HG02588 (cell line): ENCODE data around the gene DTD1.
A peak's percentile ranks its signal among the peaks of the same experiment; 100 is the strongest.
"Not testable (repeated sequence)": the region's sequence is repeated elsewhere in the genome, so short reads cannot be mapped to it uniquely, and the experiment has no call there.

ENCODE experiments used
- ATAC-seq: cut with Tn5 transposase; IDR thresholded peaks from one replicate; pipeline ENCODE4 v1.9.1; 2021; ENCODE audit warnings: mild to moderate bottlenecking, moderate library complexity; ENCODE audit not compliant: unreplicated experiment

Gene DTD1

DNA sequence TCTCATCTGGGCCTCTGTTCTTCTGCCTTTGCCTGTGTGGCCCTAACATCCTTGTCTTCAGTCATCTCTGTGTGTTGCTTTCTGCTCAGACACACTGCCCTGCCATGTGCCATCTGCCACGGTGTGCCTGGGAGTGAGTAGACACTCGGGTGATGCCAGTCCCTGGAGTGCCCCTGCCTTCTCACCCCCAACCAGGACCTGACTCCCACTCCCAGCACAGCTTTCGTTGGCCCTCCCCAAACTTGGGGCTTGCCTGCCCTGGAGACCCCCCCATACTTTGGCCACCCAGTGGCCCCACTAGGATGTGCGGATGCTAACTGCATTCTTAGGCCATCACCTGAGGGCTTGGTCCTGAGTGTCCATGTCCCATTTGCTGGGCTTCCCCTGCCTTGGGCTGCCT is 149.3 kb downstream of the DTD1 start:
- no peak for ATAC-seq

DNA sequence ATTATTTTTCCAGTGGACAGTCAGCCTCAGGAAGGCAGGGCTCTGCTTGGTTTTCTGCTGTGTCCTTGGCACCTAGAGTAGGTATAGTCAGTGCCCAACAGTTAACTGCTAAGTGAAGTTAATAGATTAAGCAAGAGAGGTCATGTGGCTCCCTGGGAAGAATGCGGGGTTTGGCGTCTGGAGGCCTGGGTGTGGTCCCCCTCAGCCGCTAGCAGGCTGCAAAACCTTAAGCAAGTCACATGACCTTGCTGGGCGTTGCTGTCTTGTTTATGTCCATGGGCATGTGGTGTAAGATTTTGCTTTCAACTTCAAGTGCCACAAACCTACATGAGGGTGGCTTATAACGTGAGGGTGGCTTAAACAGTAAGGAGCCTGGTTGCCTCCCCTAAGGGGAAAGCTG is 150.2 kb downstream of the DTD1 start:
- no peak for ATAC-seq

DNA sequence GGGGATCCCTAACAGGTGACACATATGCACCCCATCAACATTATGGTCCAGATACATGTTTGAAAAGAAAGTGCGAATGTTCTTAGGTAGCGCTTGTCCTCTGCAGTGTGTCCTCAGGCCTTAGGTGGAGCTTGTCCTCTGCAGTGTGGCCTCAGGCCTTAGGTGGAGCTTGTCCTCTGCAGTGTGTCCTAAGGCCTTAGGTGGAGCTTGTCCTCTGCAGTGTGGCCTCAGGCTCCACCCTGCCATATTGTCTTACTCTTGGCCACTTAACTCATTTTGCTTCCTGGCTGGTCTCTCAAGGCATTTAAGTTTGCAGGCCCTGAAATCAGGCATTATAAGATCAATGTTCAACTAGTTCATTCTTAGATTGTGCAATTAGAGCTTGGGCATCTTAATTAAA is 151.0 kb downstream of the DTD1 start:
- ATAC-seq: no peak

DNA sequence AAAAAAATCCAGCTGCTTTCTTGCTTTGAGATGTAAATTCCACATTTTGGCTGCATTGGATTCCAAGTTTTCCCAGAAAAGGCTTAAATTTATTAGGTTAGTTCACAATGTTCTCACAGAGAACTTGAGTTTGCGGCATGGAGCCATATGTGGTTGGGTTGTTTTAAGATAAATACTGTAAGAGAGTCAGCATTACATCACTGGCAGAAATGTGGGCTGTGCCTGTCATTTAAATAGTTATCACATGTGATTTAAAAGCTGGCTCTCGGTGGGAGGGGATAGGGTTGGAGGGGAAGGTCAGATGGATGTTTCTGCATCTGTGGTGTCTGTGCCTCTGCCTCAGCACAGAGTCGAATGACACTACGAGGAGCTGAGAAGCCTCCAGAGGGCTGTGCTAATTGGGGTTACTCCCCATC is 151.9 kb downstream of the DTD1 start:
- no peak for ATAC-seq

DNA sequence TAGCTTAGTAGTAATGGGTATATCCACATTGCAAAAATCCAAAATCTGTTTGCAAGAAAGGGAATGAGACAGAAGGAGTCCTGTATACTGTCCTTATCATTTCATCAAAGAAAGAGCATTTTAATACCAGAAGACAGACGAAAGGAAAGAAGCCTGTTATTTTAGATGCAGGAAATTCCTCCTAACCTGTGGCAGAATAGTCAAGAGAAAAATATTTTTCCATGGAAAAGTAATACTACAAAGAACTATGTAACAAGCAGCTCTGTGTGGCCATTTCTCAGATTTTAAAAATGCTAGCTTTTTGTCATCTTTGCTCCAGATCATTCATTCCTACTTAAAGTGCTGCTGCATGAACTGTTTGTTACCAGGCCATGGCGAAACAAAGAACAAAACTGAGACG is 152.9 kb downstream of the DTD1 start:
- ATAC-seq: no peak

DNA sequence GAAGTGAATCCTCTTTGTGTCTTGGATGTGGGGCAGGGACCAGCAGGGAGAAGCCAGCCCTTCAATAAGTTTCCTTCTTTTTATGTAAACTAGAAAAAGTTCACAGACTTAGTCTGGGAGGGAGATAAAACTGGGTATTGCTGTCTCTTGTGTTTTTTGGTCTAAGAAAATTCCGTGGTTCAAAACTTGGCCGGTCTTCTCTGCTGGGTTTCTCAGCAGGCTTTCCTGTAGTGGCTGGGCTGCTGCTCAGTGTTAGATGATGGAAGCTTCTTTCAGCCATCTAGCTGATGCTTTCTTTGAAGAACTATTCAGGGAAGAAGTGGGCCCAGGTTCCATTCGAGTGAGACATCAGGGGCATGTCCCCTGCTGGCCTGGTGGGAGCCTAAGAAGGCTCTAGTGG is 155.0 kb downstream of the DTD1 start:
- ATAC-seq: no peak

DNA sequence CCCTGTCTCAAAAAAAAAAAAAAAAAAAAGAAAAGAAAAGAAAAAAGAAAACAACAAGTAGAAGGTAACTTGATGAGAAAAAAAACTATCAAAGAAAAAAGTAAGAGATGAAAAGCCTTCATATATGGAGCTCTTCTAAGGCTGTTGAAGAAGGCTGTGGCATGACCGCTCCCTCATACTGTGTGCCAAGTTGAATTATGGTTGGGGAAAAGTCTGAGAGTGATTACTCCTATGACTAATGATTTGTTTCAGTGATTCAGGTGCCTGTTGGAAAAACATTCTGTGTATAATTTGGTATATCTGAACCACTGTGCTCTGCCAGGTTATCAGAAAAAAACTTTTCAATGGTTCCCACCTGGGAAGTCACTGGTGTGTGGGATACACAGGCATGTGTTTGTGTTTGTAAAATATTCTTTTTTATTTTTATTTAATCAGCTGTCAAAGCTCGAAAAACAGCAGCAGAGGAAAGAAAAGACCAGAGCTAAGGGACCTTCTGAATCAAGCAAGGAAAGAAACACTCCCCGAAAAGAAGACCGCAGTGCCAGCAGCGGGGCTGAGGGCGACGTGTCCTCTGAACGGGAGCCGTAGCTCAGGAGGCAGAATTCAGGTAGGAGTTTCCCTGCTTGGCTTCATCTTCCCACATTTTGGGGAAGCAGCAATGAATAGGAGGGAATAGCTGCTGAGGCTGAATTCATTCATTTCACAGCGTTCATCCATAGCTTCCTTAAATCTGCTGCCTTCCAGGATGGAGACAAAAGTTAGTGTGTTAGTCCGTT is 156.0 kb downstream of the DTD1 start:
- ATAC-seq: no peak

DNA sequence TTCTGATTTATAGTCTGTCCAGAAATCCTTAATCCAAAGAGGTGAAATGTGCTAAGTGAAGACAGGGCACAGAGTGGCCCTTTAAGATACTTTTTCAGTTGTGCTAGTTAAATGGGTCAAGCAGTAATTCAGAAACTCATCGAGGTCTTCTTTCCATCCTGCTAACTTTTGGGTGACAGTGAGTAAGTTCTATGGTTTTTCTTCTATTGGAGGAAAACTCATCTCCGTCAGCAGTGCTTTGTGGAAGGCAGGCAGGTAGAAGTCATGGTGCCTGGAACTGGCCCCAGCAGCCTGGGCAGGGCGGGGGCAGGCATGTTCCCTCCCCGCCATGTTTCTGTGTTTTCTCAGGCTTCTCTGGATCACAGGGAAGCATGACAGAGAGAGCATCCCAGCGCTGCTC is 159.2 kb downstream of the DTD1 start:
- no peak for ATAC-seq

DNA sequence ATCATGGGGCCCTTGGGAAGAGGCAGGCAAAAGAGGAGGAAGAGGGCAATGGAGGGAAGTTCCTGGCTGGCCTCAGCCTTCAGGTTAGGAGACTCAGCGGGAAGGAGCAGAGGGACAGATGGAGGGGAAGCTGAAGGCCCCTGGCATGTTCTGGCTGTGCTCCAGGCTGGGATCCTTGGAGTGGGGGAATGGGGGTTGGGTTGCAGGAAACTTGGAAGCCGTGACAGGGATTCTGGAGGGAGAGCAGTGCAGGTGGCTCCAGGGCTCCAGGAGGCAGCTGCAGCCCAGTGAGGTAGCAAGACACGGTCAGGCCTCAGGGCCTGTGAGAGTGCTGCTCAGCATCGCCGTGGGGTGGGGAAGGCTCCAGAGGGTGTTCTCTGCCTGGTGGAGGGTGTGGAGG is 161.1 kb downstream of the DTD1 start:
- ATAC-seq: no peak

DNA sequence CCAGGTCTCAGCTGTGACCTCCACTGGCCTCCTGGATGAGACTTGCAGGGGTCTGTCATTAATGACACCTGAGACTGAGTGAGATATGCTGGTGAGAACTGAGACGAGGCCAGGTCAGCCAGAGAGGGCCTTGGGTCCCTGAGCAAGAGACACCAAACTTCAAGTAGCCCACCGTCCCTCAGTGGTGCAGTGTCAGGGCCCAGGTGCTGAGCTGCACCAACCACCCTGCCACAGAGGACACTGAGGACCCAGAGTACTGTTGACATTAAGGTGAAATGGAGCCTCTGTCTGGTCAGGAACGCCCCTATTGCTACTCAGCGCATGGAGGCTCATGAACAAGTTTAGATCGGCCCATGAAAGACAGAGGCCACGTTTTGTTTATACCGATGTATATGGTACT is 161.7 kb downstream of the DTD1 start:
- ATAC-seq: no peak

DNA sequence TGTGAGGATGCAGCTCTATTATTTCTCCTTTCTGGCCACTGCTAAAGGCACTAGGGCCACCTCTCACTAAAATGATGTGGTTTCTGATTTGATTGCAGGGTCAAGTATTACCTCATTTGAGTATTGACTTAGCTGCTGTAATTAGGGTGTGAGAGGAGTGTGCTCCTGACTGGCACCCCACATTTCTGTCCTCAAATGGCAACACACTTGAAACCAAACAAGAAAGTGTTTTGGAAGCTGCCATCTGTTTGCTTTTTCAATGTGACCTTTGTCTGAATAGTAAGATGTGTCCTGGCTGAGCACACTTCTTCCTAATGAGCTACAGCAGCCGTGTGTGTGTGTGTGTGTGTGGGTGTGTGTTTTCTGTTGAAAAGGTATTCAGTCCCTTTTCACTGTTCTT is 162.9 kb downstream of the DTD1 start:
- ATAC-seq: no peak

DNA sequence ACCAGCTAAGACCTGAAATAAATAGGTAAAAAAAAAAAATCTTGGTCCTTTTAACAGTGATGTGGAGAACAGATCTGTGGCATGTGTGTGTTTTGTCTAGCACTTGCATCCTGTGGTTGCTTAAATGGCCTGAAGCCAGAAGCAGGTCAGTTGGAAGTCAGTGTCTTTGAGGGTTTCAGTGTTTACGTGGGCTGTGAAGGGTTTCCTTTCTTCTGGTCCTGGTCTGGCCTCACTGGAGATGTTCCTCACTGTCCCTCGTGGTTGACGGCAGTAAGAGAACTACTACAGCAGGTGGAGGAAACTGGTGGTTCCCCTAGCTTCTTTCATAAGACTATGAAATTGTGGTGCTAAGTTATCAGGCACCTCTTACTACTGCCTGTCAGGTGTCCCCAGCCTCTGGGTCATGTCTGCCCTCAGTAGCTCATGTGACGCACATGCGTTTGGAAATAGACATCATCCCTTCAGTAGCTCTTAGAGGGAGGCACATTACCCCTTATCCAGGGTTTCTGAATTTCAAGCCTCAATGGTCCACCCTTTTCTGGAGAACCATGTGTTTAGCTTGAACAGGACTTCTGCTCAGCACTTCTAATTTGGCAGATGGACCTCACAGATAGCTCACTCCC is 166.3 kb downstream of the DTD1 start:
- peak; percentile 98 for ATAC-seq

DNA sequence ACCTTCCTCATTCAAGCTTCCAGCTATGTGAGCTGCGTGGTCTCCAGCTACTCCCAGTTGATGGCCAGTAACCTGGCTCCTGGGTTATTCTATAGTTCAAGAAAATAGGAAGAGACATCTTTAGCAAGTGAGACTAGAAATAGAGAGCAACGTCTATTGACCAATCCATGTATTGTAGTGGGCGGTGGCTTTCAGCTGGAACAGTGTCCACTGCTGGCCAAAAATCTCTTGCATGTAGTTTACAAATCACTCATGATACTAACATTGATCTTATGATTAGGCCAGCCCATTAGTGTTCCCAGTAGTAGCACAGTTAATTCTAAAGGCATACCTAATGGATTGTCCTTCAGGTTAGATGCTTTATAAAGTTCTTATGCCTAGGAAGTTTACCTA is 166.8 kb downstream of the DTD1 start:
- no peak for ATAC-seq

DNA sequence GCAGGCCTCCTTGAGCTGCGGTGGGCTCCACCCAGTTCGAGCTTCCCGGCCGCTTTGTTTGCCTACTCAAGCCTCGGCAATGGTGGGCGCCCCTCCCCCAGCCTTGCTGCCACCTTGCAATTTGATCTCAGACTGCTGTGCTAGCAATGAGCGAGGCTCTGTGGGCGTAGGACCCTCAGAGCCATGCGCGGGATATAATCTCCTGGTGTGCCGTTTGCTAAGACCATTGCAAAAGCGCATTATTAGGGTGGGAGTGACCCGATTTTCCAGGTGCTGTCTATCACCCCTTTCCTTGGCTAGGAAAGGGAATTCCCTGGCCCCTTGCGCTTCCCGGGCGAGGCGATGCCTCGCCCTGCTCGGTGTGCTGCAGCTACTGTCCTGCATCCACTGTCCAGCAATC is 173.0 kb downstream of the DTD1 start:
- not testable (repeated sequence) for ATAC-seq

DNA sequence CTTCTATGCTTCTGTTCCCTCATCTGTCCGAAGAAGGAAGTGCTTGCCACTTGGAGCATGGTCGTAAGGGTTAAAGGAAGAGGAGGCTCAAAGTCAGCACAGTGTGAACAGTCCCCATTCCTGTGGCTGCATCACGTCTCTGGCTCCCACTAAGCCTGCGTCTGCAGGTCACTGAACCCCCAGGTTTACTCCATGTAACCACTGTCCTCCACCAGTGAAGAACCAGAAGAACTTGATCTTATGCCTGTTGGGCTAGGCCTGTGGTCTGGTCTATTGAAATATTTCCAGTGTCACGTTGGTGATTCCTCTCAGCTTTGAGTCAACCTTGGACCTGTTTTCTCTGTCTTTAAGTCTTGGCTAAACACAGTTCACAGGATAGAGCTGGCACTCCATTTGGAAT is 179.8 kb downstream of the DTD1 start:
- no peak for ATAC-seq

DNA sequence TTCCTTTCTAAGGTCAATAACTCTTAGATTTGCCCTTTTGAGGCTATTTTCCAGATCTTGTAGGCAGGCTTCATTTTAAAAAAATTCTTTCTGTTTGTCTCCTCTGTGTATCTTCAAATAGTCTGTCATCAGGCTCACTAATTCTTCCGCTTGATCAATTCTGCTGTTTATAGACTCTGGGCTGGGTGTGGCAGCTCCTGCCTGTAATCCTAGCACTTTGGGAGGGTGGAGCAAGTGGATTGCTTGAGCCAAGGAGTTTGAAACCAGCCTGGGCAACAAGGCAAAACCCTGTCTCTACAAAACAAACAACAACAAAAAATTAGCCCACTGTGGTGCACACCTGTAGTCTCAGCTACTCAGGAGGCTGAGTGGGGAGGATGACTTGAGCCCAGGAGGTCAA is 185.7 kb downstream of the DTD1 start:
- no peak for ATAC-seq

DNA sequence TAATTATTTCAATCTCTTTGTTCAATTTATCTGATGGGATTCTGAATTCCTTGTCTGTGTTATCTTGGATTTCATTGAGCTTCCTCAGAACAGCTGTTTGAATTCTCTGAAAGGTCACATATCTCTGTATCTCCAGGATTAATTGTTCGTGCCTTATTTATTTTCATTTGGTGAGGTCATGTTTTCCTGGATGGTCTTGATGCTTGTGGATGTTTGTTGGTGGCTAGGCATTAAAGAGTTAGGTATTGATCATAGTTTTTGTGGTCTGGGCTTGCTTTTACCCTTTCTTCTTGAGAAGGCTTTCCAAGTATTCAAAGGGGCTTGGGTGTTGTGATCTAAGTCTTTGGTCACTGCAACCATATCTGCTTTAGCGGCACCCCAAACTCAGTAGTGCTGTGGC is 186.4 kb downstream of the DTD1 start:
- no peak for ATAC-seq

DNA sequence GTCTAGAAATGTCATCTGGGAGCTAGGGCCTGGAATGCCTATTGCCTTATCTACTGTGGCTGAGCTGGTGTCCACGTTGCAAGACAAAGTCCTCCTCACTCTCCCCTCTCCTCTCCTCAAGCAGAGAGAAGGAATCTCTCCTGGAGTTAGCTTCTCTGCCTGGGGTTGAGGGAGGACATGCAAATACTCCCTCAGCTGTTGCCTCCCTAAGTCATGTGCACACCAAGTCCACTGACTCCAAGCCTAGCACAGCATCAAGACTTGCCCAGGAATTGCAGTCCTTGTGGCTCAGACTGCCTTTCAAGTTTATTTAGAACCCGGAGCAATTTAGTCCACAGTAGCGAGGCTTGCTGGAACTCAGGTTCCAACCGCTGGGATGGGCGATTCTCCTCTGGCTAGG is 187.8 kb downstream of the DTD1 start:
- no peak for ATAC-seq

DNA sequence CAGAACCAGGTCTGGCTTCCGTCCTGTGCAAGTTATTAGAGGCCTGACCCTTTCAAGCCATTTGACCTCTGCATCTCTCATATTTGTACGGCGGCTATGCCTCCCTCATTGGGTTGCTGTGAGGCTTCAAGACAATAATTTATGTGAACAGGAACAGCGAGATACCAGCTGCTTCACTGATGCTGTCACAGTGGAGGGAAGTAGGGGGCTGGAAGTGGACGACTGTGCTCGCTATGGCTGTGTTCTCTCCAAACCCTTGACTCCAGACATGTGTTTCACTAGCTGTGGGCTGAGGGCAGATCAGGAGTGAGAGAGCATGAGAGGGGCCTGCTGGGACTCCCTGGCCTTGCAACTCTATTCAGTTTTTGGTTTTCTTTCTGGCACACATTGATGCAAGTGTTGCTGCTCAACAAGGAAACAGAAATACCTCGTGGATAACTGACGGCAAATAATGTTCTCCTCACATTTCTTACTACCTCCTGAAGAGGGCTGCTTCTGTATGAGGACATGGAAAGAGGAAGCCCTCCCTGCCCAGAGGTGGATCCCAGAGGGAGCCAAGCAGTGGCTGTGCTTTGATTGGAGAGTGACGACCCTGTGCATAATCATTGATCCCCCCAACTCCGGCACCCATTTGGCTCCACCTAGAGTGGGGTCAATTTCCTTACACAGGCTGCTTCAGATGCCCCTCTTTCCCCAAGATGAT is 191.0 kb downstream of the DTD1 start:
- no peak for ATAC-seq

DNA sequence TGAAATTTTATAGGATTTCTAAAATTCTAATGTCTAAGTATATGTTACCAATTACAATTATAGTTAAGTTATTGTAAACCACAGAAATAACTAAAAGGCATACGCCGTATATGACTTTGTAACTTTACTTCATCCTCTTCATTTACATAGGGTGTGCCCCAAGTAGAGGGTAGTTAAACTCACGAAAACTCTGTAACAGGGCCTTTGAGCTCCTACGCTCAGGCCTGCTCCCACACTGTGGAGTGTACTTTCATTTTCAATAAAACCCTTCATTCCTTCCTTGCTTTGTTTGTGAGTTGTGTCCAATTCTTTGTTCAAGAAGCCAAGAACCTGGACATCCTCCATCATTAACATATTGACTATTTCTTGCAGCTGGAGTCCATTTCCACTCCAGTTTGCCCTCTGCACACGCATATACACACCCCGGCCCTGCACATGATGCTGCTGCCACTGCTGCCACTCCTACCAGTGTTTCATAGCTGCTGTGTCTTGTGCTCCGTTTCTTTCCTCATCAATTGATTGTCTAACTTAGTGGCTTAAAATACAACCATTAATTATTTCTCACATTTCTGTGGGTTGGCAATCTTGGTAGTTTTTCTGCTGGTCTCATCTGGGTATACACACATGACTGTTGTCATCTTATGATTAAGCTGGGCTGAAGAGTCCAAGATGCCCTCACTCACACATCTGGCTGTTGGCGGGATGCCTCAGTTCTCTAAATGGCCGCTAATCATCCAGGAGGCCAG is 192.7 kb downstream of the DTD1 start:
- no peak for ATAC-seq

DNA sequence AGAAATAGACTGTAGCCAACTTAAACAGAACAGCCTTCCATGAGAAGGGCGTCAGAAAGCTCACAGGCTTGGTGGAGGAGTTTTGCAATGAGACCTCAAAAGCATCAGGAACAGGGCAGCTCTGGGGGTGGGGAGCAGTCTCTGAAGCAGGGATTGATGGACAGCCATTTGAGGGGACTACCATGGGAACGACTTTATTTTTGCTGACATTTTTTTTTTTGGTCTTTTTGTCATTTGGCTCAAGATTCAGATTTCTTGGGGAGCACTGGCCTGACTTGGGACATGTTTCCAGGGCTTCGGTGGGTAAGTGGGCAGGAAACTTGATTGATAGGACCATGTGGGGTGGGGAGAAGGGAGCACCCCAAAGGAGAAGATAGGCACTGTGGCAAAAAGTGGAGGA is 193.7 kb downstream of the DTD1 start:
- no peak for ATAC-seq
